Activated CD8-positive, alpha-beta memory T cell treated with anti-CD3 and anti-CD28 coated beads for 4 hours (primary cell): ENCODE data around the gene RBM33.

ENCODE experiments used
- DNase-seq, 2 donors: peaks; one replicate each; pipeline ENCODE4 v3.0.0-alpha.2; 2020; ENCODE audit warnings: low read depth in 2 of 2

The RBM33 gene

DNA sequence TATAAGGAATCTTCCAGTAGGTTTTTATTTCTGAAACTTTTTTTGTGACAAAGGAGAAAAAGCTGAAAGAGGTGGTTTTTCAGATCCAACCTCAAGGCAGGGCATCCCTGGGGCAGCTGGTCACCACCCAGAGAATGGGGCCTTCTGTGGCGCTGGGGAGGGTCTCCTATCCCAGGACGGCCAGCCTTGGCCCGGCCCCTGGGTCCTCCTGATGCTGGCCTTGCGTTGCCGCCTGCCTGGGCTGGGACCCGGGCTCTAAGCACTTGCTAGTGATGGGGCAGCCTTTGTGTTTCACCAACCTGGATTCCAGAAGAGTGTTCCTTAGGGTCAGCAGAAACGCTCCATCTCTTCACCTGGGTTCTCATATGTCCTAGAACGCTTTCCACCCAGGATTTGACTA lies 151.5 kb downstream of the RBM33 start:
- DNase-seq = no peak

DNA sequence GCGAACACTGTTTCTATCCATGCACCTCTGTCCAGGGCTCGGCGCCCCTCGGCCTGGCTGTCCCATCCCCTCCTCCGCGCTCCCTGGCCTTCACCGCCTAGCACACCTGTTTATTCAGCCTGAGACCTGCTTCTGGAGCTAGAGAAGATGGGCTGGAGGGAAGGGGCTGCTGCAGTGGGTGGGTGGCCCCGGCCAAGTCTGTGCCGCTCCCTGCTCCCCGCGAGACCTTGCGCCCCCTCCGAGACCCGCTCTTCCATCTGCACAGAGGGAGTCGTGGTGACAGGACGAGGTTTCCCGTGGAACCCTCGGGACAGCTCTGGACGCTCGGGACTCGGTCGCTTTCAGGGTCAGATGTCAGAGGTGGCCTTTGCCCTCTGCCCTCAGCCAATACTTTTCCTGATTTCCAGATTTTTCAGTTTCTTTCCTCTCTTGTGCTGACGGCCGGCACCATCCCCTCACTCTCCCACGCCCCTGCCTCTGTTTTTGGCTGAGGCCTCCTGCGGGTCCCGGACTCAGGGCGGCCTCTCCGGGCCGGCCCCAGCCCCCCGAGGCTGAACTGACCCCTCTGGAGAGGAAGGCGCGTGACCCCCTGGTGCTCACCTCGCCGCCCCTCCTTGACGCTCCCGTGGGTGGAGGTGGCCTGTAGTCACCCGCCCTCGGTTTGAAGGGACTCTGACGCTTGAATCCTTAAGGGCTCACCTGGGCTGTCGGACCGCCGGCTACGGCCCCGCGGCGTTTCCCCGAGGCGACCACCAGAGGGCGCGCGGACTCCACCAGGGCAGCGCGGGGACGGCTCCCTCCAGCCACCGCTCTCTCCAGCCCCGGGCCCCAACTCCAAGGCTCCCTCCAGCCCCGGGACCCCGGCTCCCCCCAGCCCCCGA lies 152.2 kb downstream of the RBM33 start:
- DNase-seq = peak; percentile 18 to 27

DNA sequence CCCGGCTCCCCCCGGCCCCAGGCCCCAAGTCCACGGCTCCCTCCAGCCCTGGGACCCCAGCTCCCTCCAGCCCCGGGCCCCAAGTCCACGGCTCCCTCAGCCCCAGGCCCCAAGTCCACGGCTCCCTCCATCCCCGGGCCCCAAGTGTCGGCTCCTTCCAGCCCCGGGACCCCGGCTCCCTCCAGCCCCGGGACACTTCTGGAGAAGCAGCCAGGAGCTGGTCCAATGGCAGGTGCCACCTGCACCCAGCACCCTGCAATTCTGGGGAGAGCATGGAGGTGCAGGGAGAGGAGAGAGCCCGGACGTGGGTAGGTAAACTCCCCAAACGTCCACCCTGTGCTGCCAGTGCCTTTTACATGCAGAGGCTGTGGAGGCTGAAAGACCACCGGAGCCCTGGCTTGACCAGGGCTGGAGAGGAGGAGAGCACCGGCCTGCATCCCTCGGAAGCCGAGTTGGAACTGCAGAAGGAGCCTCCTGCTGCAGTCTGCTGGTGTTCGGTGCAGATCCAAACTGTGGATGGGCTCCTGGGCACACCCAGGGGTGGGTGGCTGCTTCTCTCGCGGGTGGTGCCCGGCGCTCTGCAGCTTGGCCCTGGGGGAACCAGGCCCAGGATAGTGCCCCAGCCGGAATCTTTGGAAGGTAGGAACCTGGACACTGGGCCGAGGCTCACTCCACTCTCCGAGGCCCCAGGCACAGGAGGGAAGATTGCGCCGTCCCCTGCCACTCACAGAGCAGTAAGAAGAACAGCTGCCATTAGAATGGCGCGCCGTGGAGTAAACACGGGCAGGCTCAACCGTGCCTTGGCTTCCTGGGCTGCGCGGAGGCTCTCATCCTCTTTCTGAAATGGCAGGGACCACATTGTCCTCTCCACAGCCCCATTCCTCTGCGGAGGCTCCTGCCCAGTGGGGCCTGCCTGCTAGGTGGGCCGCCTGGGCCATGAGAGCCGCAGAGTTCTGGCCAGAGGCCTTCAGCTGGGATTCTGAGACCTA lies 153.1 kb downstream of the RBM33 start:
- DNase-seq = no peak

DNA sequence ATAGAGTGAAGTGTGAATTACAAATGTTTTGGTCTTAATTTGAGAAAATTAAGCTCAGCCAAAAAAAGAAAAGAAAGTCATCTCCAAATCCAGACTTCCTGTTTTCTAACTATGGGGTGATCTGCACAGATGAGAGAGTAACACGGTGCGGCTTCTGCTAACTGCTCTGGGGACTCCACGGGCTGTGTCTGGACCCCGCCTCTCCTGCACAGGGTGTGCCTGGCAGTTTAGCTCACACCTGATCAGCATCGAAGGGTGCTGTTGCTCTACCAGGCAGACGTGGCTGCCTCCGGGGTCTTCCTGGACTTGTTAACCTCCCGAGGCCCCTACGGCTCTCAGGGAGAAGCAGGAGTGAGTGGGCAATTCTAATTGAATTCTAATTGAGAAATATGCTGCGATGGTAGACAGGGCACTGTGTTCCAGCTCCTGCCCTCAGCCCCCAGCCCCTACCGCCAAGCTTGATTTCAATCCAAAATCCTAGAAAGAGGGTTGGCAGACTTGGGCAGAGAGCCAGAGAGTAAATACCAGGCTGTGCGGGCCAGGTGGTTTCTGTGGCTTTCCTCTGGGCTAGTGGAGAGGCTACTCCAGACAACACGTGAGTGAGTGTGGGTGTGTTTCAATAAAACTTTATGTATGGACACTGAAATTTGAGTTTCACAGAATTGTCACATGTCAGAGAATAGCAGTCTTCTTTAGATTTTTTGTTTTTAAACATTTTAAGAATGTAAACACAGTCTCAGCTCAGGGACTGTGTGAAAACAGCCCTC lies 154.4 kb downstream of the RBM33 start:
- no peak for DNase-seq

DNA sequence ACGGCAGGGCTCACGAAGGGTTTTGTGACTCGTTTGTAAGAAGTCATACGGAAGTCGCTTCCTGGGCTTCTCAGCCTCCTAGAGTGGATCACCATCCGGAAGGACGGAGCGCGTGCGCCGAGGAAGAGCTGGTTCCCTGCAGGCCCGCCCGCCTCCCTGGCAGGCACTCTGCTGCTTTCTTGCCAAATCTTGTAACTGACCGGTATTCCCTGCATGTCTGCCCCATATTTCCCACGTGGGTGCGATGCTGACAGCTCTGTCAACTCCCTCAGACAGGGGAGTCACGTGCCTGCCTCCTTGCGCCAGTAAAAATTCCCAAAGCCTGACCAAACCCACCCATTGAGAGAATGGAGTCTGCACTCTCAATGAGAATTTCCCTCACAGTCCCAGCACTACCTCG lies 155.1 kb downstream of the RBM33 start:
- no peak for DNase-seq

DNA sequence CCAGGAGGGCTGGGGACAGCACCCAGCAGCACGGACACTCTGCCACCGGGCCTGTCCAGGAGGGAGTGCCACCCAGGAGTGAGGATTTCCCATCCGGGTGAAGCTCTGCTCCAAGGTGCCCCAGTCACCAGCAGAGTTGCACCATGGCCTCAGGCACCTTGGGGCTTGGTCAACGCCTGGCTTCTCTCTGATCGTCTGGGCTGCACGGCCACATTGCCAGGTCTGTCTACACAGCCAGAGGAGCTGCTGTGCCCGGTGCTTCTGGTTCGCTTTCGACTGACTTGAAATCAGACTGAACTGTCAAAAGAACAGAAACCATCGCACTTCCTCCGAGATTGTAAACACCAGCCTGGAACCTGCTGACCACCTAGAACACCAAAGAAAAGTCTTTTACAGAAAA lies 155.8 kb downstream of the RBM33 start:
- no peak for DNase-seq

DNA sequence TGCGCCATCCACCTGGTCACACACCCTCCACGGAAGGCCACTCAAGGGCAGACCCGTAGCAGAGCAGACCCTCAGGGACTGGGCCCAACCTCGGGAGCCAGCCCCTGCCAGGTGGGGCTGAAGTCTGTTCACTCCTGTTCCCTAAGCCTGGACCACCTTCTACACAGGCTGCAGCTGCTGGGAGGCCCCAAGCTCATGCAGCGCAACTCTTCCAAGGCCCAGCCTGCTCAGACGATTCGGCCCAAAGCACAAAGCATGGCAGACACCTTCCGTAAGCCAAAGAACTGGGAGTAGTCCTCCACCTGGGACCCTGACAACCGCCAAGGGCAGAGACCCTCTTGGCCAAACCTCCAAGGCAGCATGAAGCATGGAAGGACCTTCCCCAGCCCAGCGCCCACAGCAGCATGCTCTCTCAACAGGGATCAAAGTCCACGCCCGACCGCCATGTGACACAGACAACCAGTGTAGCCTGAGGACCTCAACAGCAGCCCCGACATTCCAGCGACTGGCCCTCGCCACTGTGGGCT lies 156.3 kb downstream of the RBM33 start:
- no peak for DNase-seq

DNA sequence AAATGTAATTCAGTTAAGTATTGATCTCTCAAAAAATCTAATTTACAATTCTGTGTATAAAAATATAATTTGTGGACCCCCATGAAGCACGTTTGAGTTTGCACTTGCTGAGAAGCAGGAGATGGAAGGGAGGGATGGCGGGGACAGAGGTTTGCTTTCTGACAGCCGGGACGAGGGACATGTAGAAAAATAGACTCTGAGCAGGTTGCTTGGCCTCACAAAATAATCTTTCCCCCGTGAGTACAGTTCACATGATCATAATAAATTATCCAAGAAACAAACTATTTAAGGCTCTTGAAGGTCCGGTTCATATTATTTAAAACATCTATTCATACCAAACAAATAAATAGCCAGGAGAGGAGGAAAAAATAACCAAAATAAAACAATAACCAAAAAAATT lies 157.8 kb downstream of the RBM33 start:
- no peak for DNase-seq

DNA sequence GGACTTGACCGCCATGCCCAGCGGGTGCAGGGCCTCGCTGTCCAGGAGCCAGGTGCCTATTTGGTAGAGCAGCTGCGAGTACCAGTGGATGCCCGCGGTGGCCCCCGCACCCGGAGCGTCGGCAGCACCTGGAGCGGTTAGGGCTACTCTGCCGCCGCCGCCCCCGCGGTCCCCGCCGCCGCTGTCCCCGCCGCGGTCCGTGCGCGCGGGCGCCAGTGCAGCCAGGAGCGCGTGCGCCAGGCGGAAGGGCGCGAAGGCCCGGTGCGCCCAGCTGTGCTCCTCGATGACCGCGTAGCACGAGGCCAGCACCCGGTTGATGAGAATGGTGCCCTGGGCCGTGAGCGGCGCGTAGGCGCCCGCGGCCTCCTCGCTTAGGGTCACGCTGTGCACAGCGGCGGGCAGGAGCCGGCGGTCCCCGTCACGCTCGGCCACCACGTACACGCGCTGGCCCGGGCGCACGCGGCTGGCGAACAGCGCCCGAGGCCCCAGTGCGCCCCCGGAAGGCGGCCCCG lies 158.5 kb downstream of the RBM33 start:
- DNase-seq = no peak

DNA sequence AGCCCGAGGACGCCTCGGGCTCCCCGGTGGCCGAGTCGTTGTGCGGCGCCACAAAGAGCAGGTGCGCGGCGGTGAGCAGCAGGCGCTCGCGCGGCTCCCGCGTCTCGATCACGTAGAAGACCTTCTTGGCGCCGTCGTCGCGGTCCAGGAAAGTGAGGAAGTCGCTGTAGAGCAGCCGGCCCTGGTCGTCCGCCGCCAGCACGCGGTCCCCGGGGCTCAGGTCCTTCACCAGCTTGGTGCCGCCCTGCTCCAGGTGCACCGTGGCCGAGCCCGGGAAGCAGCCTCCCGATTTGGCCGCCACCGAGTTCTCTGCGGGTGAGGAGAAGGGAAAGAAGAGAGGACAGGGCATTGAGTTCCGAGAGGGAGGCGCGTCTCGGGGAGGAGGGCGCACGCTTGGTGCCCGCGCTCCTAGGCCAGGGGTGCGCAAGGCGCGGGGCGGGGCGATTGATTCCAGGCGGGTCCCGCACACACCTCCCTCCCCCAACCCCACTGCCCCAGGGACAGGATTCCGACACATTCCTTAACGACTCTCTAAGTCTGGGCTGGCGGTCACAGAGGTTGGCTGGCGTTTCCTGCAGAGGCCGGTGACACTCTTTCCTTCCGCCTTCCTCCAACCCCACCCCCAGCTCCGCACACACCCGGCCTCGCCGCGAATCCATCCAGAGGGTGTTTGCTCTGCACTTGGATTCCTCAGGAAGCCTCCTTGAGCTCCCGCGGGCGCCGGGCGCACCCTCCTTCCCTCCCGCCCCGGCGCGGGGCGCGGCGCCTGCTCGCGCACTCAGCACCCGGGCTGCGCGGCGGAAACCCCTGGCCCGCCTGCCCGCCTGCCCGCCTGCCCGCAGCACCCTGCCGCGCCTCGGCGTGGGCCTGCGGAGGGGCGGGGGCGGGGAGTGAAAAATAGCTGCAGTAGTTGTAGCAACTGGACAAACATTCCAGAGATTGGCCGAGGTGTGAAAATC lies 159.2 kb downstream of the RBM33 start:
- DNase-seq = no peak

DNA sequence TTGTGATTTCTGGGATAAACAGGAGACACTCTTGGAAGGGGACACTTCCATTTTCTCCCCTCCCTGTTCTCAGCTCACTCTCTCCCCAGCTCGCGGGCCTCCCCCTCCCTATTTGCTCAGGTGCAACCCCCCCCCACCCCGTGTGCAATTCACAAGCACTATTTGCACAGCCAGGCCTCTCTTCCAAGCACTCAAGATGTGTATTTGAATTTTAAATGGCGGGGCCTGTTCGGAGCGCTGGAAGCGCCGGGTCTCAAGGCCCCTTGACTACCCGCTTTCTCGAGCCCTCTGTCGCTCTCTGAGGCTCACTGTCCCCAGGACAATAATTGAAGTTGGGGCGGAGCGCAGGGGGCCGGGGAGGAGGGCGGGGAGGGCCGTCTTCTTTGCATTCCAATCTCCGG lies 160.0 kb downstream of the RBM33 start:
- no peak for DNase-seq

DNA sequence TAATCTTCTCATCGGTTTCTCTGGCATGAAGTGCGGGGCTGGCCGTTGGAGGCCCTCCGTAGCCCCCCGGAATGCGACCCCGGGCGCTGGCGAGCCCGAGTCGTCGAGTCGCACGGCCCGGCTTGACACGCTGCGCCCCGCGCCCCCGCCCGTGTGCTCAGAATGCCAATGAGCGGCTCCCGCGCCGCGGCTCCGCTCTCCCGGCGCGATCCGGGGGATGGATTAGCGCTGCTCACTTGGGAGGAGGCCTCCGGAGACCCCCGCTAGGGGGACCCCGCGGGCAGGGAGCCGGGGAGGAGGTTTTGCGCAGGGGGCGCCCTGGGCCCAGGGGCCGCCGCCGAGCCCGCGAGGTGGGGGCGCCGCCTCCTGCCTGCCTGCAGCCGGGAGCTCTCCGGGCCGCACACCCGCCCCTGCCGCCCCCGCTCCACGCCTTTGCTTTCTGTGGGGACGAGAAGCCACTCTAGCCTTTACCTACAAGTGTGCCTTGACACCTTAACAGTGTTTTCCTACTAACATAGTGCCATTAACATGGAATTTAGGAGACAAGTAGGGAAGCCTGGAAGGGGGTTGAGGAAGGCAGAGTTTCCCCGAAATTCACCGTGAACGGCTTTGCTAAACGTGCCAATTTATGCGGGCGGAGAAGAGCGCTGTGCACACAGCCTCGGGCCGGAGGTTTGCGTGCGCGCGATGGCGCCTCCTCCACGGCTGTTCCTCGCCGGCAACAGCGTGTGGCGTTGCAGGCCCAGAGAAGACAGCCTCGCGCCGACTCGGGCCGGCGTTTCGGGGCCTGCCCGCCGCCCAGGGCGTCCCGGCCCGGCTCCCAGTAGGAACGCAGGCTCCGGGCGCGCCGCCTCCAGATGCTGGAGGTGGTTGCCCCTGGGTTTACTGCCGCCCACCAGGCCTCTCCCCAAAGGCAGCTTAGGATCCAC lies 160.7 kb downstream of the RBM33 start:
- no peak for DNase-seq

DNA sequence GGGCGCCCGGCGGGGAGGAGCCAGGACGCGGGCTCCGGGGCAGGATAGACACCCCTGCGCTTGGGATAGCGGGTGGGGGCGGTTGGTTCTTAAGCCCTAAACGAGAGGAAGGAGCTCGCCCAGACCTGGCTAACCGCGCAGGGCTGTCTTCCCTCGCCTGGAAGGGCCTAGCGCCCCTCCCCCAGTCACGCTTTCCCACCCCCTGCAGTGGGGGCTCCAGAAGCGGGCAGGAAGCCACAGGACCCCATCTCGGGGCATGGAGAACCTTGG lies 161.3 kb downstream of the RBM33 start:
- DNase-seq = no peak

DNA sequence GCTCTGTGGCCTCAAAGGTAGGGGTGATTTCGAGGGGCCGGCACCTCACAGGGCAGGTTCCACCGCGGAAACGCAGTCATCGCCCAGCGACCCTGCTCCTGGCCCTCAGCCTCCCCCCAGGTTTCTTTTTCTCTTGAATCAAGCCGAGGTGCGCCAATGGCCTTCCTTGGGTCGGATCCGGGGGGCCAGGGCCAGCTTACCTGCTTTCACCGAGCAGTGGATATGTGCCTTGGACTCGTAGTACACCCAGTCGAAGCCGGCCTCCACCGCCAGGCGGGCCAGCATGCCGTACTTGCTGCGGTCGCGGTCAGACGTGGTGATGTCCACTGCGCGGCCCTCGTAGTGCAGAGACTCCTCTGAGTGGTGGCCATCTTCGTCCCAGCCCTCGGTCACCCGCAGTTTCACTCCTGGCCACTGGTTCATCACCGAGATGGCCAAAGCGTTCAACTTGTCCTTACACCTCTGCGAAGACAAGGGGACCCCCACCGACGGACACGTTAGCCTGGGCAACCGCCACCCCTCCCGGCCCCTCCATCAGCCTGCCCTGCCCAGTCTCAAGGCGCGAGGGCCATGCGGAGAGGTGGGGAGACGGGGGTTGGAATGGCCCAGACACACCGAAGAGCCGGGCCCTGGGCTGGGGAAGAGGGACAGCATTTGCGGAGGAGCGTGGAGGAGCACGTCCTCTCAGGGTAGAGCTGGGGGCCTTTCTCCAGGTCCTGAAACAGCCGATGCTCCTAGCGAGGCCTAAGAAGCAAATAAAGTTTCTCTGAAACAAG lies 161.8 kb downstream of the RBM33 start:
- DNase-seq = no peak

DNA sequence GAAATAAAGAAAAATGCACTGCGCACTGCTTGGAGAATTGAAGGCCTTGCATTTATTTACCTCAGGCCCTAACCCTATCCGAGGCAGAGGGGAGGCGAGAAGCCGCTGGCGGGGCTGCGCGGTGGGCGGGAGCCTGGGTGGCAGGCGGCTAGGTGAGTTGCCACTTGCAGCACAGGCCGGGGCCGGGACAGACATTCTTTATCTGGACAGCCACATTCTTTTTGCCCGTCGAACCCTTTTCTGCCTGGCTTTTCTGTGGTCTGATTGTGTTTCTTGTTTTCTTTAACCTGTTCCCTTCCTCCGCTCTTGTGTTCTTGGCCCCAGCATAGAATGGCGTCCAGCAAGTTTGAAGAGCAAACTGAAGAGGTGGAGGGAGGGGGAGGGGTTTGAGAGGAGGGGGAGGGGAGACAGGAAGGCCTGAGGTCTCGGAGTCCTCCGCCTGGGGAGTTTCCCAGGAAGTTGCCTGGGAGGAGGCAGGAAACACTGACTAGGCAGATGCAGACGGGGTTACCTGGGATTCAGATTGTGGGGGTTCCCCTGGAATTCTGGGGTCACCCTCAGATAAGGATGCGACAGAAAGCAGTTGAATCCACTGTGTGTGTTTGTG lies 162.7 kb downstream of the RBM33 start:
- no peak for DNase-seq

DNA sequence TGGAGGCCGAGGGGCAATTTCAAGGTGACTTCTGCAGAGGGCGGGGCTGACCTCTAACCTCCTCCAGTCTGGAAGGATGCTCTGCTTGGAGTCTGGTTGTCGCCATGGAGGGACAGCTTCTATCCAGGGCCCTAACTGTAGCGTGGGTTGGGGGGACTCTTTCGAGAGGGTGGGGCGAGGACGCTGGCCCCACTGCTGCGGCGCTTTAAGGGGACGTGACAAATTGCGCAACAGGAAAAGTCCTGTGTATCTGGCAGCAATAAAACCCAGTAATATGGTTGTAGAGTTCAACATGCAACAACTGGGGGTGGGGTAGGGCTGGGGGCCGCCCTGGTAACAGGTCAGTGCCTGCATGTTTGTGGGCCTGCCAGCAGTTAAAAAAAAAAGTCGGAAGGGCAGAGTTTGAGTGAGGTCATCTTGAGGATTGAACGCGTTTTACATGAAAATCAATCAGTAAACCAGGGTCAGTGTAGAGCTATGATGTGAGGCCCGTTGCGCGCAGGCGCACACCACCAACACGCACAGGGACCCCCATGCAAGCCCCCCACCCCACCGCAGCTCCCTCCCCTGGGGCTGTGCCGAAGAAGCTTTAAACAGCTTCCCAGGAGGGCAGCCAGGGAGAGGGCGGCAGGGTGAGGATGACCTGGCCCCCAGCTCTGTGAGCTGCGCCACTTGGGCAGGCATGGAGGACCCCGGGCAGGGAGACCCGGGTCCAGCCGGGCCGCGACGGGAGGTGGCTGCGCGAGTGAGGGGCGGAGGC lies 163.5 kb downstream of the RBM33 start:
- no peak for DNase-seq

DNA sequence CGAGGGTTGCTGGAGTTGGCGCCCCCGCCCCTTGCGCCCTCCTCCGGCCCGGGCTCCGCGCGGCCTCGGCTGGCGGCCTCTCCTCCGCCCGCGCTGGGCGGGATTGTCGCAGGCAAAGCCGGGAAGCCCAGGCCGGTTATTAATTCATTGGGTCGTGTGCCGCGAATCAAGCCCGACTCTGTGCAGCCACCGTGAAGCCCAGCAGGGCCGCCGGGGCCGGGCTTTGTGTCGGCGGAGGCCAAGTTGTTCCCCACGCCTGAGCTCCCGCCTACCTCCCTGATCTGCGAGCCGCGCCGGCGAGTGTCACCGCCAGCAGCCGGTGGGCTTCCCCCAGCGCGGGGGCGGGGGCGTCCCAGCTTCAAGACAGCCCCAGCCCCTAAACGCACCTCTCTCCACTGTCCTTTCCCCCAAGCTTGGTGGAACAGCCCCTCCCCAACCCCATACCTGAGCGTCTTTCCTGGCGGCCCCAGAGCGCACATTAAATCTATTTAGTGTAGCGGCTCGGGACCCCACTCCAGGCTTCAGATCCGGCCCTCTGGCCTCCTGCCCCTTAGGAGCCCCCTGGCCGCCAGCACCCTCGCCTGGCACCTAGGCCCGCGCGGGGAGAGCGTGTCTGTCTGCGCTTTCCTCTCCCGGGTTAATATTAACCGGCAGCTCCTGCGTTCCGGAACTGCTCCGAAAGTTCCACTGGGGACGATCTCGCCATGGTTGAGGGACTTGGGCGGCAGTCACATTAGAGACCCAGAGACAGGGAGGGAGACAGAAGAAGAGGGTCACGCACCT lies 164.3 kb downstream of the RBM33 start:
- DNase-seq = no peak
